Putamen (tissue), 1 donor: ENCODE data around the gene DNASE1L3.

ENCODE experiments used
- DNase-seq: peaks from one replicate; pipeline ENCODE4 v3.0.0-alpha.2; 2016; ENCODE audit warnings: low spot score

The DNASE1L3 gene

GRCh38 chr3:58179235-58180098 is 31.3 kb downstream of the DNASE1L3 start:
- DNase-seq: no peak

- DNase-seq: no peak
Measured at GRCh38 chr3:58178528-58179234, 32.1 kb downstream of the DNASE1L3 start.

DNA sequence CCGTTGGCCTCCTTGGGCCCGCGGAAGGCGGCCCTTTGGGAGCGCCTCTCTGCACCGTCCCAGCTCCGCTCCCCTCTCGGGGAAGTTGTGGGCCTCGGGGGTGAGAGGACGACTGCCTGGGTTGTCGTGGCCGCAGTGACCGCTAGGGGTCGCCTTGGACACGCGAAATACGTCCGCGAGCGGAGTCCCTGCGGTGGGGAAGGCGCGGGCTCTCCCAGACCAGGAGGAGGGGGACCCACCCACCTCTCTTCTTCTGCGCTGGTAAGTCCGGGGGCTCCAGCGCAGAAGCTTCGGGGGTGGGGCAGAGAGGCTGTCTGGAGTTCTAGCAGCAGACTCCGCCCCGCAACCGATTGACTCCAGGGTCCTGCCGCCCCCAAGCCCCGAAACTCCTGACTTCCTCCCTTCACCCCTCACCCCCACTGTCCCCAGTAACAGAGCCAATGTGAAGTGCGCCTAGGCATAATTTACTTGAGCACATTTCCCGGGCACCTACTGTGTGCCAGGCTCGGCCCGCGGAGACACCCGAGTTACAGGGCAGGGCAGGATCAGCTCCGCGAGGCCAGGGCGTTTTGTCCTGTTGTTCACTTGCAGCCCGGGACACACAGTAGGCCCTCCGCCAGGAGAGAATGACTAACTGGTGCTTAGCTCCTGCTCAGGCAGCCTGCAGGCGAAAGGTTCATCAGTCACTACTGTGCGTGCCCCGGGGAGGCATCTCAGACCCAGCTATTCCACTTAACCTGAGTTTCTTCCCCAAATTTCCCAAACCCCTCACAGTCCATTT is 32.8 kb downstream of the DNASE1L3 start:
- DNase-seq: peak; percentile 73

DNA sequence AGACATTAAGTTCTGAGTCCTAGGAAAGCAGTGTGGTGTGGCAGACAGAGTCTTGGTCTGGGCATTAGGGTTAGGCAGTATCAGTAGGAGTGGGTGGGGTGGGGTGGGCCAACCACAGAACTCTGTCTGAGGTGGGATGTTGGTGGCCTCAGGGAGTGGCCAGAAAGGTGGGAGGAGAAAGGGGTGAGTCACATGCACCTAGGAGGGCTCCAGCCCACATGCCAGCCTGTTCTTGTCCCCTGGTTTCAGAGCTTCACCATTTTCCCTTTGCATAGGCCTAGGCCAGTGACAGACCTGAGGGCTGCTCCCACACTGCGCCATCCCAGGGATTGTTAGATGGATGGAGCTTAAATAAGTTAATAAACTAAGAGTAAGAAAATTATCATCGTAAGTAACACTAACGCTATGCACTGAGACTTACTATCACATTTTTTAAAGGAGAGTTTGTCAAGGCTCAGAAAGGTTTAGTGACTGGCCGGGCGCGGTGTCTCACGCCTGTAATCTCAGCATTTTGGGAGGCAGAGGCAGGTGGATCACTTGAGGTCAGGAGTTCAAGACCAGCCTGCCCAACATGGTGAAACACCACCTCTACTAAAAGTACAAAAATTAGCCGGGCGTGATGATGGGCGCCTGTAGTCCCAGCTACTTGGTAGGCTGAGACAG is 33.8 kb downstream of the DNASE1L3 start:
- DNase-seq: no peak

- no peak for DNase-seq
Measured at GRCh38 chr3:58176185-58176530, 34.6 kb downstream of the DNASE1L3 start.

DNA sequence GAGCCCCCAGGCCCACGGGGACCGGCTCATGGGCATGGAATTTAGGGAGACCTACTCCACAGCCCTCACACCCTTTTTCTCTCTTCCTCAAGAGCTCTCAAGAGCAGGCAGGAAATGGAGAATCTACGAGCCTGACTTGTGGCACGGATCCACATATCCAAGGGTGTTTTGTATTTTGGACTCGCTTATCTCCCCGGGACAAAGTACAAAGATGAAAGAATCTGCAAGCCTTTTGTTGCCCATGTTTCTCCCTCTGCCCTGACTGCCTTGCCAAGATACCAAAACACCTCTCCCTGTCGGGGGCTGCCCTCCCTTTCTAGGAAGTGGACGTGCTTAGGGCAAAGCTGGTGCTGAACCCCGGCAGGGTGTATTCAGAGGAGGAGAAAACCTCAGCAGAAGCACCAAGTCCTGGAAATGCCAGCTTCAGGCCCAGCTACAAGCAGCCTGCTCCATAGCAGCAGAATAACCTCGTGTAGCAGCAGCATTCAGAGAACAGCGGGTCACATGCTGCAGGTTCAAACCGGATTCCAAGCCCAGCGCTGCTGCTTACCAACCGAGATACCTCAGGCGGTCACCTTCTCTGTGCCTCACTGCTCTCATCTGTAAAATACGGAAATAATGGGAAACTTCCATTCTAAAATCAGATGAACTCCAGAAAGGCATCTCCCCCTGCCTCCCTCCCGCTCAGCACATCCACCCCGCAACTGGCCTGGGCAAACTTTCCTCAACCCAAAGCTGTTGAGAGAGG is 35.2 kb downstream of the DNASE1L3 start:
- DNase-seq: no peak

DNA sequence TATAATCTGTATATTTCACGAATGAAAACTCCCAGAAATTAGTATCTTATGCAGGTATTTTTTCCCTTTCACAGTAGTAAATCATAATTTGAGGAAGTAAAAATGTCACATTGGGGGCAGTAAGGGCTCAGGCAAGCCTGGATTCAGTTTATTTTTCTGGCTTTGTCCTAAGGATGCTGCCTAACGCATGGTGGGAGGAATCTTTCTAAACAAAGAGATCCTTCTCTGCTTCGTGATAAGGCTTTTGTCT is 35.7 kb downstream of the DNASE1L3 start:
- no peak for DNase-seq

GRCh38 chr3:58173669-58174398 is 36.9 kb downstream of the DNASE1L3 start:
- DNase-seq: no peak

DNA sequence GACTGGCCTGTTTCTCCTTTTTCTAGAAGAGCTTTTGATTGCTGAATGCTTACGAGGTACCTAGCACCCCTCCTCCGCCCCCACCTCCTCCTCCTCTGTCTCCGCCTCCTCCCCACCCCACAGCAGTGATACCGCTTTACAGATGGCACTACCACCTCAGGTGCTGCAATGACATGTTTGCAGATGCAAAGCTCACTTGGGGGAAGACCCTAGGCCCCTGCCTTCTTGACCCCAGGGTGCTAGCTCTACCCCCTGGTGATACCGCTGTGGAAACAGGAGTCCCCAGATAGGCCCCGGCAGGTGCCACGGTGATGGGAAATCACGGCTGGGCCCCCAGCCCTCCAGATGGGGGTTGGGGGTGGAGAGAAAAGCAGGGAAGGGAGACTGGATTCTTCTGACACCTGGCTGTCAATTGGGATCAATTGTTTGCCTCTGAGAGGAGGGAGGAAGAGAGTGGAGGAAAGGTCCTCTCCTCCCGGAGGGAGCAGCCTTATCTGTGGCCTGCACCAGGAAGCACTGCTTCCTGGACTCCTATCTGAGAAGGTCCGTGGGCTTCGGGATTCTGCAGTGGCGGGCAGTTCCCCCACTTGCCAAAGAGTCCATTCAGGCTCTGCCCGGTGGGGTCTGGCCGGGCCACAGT is 37.6 kb downstream of the DNASE1L3 start:
- no peak for DNase-seq

DNA sequence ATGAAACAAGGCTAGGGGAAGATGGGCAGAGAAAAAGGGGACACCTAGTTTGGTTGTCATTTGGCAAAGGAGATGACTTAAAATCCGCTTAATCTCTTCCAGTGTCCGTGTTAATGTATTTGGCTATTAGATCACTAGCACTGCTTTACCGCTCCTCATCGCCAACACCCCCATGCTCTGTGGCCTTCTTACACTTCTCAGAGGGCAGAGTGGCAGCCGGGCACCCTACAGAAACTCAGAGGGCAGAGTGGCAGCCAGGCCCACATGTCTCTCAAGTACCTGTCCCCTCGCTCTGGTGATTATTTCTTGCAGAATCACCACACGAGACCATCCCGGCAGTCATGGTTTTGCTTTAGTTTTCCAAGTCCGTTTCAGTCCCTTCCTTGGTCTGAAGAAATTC is 39.6 kb downstream of the DNASE1L3 start:
- DNase-seq: no peak

GRCh38 chr3:58170376-58170775 is 40.4 kb downstream of the DNASE1L3 start:
- DNase-seq: no peak

DNA sequence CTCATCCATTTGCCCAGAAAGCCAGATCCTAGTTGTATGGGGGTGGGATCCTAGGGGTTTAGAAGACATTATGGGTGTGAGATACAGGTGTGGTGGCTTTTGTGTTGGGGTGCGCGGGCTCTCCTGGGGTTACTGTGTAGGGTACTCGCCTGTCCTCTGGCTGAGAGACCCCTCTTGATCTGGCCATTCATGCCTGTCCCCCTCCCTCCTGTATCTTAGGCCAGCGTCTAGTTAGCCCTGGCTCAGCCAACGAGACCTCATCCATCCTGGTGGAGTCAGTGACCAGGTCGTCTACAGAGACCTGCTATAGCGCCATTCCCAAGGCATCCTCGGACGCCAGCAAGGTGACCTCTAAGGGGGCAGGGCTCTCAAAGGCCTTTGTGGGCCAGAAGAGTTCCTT is 41.4 kb downstream of the DNASE1L3 start:
- no peak for DNase-seq

DNA sequence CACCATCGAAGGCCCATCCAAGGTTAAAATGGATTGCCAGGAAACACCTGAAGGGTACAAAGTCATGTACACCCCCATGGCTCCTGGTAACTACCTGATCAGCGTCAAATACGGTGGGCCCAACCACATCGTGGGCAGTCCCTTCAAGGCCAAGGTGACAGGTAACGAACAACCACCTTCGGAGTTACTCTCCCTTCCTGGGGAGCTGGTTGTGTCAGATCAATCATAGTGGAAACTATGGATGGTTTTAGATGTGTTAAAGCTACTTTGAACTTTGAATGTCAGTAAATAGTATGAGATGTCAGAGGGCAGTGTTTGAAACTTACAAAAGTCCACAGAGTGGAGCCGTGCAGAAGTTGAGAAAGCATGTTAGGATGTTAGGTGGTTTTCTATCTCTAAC is 42.3 kb downstream of the DNASE1L3 start:
- DNase-seq: no peak

DNA sequence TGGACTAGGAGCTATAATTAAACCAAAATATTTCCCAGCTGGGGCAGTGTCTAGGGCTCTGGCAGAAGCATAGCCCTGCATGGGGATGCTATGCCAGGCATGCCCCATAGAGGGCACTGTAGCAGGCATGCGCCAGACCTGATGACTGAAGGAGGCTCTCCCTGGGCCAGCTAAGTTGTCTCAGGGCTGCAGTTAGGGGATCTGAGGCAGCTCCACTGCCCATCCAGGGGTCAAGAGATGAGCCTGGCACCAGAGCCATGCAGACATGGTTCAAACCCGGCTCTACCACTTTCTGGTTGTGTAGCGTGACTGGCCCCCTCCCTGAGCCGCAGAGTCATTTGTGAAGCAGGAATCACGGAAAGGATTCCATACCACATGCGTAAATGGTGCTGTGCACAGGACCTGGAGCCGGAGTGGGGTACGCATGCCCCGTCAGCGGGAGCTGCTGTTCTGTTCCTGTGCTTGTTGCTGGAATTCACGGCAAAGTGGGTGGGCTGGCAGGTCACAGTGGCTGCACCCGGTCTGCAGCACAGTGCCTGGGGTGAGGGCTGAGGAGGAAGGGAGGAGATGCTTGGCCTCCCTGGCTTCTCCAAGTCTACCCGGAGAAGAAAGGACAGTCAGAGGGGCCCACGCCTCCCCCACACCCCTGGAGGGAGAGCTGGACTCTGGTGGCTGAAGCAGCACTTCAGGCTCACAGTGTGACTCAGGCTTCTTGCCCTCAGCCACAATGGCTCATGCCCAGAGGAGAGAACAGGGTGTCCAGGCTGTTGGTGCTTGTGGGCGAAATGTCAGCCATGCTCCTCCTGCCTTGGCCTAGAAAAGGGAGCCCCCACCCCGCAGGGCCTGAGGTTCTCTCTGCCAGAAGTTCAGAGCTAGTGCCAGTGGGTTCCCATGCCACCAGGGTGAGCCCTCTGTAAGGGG is 43.1 kb downstream of the DNASE1L3 start:
- peak; percentile 56 for DNase-seq

GRCh38 chr3:58164906-58165821 is 45.6 kb downstream of the DNASE1L3 start:
- DNase-seq: no peak

DNA sequence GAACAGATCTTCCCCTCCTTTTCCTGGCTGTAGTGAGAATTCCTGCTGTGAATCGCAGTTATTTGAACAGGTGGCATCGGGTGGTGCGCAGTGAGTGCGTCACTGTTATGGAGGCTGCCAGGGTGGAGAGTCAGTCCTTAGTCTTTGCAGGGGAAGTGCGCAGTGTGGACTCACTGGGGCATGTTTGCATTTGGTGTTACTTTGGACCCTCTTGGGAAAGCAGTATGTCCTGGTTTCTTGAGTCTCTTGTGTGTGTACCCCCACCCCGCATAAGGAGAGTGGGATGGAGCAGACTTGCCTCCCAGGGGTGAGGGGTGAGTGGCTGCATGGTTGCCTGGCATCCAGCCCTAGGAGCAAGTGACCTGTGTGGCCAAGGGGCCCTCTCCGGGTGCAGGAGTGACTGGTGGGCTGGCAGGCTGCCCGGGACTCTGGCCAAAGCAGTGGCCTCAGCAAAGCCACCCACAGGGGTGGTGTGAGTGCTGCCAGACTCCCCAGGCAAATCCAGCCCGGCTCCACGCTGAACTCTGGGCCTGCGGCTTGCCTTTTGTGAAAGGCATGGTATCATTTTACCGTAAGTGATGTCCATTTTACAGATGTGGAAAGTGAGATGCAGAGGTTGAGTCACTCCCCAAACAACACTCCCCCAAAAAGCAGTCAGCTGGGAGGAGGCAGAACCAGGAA is 46.4 kb downstream of the DNASE1L3 start:
- no peak for DNase-seq

DNA sequence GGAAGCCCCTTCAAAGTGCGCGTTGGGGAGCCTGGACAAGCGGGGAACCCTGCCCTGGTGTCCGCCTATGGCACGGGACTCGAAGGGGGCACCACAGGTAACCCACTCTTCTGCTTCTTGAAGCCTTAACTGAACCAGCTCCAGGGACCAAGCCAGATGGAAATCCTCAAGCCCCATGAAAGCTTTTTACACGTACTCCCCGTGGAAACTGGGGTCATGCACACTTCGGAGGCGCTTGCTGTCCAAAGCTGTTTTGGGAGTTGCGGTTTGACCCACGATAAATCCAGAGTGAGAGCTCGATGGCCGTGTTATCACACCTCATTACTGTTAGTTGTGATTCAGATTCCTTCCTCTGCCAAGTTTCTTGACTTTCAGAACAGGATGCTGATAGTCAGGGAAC is 47.5 kb downstream of the DNASE1L3 start:
- no peak for DNase-seq
